ENCODE measurements around the gene DNAJC8.

Gene DNAJC8

GRCh38 chr1:28170001-28170596 is 62.7 kb downstream of the DNAJC8 start:
- no peak for DNase-seq

DNA sequence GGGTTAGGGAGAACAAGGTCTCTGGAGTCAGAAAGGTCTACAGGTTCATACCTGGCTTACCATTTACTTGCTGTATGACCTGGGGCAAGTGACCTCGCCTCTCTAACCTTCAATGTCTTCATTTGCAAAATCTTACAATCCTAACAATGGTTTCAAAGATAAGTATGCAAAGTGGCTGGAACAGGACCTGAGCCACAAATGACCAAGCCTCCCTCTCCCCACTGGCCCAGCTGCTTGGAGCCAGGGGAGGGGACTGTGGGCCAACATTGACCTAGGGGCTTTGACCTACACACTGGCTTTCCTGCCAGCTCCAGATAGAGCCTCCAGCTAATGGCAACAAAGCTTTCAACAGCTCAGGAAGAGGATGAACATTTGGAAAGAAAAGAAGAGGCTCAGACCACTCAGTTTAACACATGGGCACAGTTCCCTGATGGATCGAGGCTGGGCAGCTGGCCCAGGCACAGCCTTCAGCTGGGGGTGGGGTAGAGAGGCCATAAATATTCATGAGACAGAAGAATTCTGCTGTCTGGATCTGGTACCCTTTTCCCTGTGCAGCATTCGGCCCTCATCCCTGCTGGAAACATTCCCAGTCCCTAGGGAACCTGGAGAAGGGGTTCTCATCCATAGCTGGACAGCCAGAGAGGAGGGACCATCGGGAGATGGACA is 69.2 kb downstream of the DNAJC8 start:
- DNase-seq: no peak

GRCh38 chr1:28162151-28162550 is 70.7 kb downstream of the DNAJC8 start:
- DNase-seq: no peak

GRCh38 chr1:28161751-28162150 is 71.1 kb downstream of the DNAJC8 start:
- no peak for DNase-seq

DNA sequence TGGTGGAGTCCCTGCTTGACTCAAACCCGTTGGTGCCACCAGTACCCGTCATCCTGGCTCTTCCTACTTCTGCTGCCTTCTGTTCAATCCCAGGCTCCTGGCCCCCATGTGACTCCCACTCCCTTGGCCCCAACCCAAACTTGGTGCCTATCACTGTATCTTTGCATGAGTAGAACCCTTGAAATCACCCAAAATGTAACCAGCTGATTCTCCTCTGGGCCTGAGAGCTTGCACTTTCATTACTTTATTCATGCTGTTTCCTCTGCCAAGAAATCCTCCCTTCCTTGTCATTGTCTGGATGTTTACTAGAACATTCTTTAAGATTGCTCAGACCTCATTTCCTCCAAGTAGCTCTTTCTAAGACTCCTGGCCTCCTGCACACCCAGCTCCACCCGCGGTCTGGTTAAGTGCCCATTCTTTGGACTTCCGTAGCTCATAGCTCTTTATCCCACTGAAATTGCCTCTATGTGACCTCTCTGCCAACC is 72.0 kb downstream of the DNAJC8 start:
- DNase-seq: no peak

DNA sequence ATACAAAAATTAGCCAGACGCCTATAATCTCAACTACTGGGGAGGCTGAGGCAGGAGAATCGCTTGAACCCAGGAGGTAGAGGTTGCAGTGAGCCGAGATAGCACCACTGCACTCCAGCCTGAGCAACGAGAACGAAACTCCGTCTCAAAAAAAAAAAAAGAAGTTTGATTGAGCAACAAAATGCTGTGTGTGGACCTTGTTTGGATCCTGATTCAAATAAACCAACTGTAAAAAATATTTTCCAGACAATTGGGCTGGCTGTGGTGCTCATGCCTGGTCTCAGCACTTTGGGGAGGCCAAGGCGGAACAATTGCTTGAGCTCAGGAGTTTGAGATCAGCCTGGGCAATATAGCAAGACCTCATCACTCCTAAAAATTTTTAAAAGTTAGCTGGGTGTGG is 73.1 kb downstream of the DNAJC8 start:
- no peak for DNase-seq

- DNase-seq: no peak
Measured at GRCh38 chr1:28159243-28159642, 73.6 kb downstream of the DNAJC8 start.

GRCh38 chr1:28157894-28158293 is 74.9 kb downstream of the DNAJC8 start:
- no peak for DNase-seq

GRCh38 chr1:28156821-28157220 is 76.0 kb downstream of the DNAJC8 start:
- DNase-seq: no peak

DNA sequence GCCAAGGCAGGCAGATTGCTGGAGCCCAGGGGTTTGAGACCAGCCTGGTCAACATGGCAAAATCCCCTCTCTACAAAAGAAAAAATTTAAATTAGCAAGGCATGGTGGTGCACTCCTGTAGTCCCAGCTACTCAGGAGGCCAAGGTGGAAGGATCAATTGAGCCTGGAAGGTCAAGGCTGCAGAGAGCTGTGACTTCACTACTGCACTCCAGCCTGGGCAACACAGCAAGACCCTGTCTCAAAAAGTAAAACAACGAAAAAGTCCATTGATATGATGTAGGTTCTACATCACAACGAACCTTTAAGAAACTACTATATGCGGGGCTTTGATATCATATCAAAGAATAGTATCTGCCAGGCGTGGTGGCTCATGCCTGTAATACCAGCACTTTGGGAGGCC is 77.2 kb downstream of the DNAJC8 start:
- DNase-seq: no peak

DNA sequence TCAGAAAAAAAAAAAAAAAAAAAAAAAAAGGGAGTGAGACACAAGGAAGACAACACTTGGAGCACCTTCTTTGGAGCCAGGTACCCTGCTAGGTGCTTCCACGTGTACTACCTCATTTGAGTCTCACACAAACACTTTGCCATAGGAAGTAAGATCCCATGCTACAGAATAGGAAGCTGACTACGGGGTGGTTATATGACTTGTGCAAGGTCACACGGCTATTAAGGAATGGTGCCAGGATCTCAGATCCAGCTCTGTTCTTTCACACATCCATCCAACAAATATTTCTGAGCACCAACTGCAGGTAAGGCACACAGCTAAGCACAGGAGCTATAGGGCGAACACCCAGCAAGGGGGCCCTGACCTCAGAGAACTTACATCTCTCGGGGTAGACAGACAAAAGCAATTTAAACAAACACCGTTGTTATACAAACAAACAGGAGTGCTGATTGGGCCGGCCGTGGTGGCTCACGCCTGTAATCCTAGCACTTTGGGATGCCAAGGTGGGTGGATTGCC is 78.7 kb downstream of the DNAJC8 start:
- no peak for DNase-seq

Measured in stimulated activated CD4-positive, alpha-beta T cell treated with anti-CD3 and anti-CD28 coated beads, Interleukin-4, amount 100 ng/mL, for 4 hours (primary cell).